Prostate gland (tissue), 2 donors: ENCODE data around the gene BAMBI. TPM values are rescaled to one million over a fixed set of nuclear protein-coding genes. Genes with fewer than 3 reads are reported as not detected.

ENCODE experiments used
- DNase-seq: peaks from one replicate; pipeline ENCODE4 v3.0.0-alpha.2; 2019; ENCODE audit warnings: low spot score
- H3K27ac ChIP-seq, 2 donors: fragments of 200-600 bp; sonication (generic); 2 replicates each; pipeline ENCODE4 v1.5.1; 2017 to 2019
- H3K27me3 ChIP-seq: fragments of 200-600 bp; sonication (generic); replicated peaks from 2 replicates; pipeline ENCODE4 v1.5.1; 2019; ENCODE audit not compliant: insufficient read depth
- H3K36me3 ChIP-seq, 2 donors: fragments of 200-600 bp; sonication (generic); 1 replicate in 1 of 2; 2 replicates in 1 of 2; pipeline versions ENCODE4 v1.5.1 to v1.8.1; 2017 to 2019
- H3K4me1 ChIP-seq: fragments of 200-600 bp; sonication (generic); replicated peaks from 2 replicates; pipeline ENCODE4 v1.5.1; 2019
- H3K4me3 ChIP-seq, 2 donors: fragments of 200-600 bp; sonication (generic); 2 replicates each; pipeline ENCODE4 v1.5.1; 2017 to 2019
- H3K9me3 ChIP-seq: fragments of 200-600 bp; sonication (generic); 2 replicates; pipeline ENCODE4 v1.5.1; 2017
- POLR2A ChIP-seq: fragments of 450-650 bp; IDR thresholded peaks from one replicate; pipeline ENCODE4 v1.6.1; 2016; ENCODE audit warnings: antibody characterized with exemption, mild to moderate bottlenecking
- POLR2AphosphoS5 ChIP-seq: sonication (generic); formaldehyde crosslinking; IDR thresholded peaks from one replicate; pipeline ENCODE4 v1.6.1; 2017; ENCODE audit warnings: antibody characterized with exemption
- WGBS: methylation state at CpG from one replicate; pipeline ENCODE4 v1.1.5; 2018; 5-methylcytosine and 5-hydroxymethylcytosine counted together
- intact Hi-C: fragments of 100-400 bp; cut with DNase I; formaldehyde crosslinking; loops from one replicate; pipeline ENCODE4 v1.14.2; 2022
- total RNA-seq, 2 donors: library from RNA; depleted of rRNA; stranded (reverse); fragments of >200 nt; gene quantifications; one replicate each; pipeline ENCODE4 v1.1.0, GENCODE V29; 2016
- TF ChIP-seq, protein P1 (sequence below), 4 experiments: fragments of 200-600 bp in 2 of 4; fragments of 450-650 bp in 2 of 4; sonication (generic) in 2 of 4; IDR thresholded peaks; 1 replicate in 3 of 4; 2 replicates in 1 of 4; pipeline ENCODE4 v1.5.1; 2016 to 2019; ENCODE audit warnings: antibody characterized with exemption in 4 of 4, mild to moderate bottlenecking in 2 of 4, moderate library complexity in 2 of 4

Gene BAMBI
- total RNA-seq, 2 donors from 2014 or later: 3.1 to 58.9 TPM

DNA sequence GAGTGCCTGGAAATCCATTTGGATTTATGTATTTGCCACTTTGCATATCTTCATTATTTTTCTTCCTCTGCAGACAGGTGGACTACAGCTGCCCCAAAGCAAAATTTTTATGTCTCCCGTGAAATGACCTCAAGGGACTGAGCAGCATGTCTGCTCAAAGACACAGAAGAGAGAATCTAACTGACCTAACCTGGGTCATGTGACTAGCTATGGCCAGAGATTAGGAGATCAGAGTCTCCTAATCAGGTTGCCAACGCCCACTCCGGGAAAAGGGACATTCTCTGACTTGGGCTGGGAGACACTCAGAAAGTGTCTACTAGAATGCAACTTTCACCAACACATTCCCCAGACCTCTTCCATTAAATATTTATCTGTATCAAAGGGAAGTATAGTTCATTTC is 2.5 kb upstream of the BAMBI start:
- intact Hi-C loops: loop anchor here (5.0 to 10.0 kb wide), 3 partner anchors 130 to 628 kb away; no protein-coding TSS in a partner anchor
- H3K27me3 ChIP-seq: peaks cover 7% of the 10 kb centered on the region
- no peaks in the 10 kb centered on the region for H3K36me3 ChIP-seq
- no peaks in the 10 kb centered on the region for H3K4me1 ChIP-seq
- no peak overlapping the region for H3K27ac ChIP-seq
- 91% methylated on average over 3 of the region's 3 CpGs for WGBS
- H3K9me3 ChIP-seq: no peaks in the 10 kb centered on the region
- TF ChIP-seq, protein P1, sequence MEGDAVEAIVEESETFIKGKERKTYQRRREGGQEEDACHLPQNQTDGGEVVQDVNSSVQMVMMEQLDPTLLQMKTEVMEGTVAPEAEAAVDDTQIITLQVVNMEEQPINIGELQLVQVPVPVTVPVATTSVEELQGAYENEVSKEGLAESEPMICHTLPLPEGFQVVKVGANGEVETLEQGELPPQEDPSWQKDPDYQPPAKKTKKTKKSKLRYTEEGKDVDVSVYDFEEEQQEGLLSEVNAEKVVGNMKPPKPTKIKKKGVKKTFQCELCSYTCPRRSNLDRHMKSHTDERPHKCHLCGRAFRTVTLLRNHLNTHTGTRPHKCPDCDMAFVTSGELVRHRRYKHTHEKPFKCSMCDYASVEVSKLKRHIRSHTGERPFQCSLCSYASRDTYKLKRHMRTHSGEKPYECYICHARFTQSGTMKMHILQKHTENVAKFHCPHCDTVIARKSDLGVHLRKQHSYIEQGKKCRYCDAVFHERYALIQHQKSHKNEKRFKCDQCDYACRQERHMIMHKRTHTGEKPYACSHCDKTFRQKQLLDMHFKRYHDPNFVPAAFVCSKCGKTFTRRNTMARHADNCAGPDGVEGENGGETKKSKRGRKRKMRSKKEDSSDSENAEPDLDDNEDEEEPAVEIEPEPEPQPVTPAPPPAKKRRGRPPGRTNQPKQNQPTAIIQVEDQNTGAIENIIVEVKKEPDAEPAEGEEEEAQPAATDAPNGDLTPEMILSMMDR (IDR thresholded peaks at IDR 0.05): no peak
- TF ChIP-seq POLR2A (no peak), POLR2AphosphoS5 (no peak)
- no peak for DNase-seq
- H3K4me3 ChIP-seq: no peak overlapping the region

DNA sequence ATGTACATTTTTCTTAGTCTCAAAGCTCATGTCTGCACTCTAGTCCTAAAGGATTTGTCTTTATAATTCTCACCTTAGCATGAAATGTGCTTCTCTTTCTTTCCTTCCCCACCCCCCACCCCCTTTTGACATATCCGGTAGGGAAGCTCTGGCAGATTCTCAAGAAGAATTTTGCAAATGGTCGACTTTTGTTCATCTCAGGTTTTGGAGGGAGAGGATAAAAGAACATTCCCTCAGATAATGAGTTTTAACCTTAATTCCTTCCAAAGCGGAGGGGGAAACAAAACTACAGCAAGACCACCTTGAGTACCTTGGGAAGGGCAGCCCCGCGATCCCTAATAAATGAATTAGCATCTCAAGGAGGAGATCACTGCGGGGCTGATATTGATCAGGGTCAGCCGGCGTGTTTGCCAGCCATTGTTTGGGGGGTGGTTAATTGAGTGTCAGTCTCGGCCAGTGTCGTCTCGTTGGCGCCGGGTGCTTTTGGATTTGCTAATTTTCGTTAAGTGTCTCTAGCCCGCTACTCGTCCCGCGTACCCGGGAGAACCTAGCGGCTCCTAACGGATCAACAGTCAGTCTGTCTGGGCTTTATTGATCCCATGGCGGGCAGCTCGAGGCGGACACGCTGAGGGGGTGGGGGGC is 874 bp upstream of the BAMBI start:
- Histone ChIP-seq H3K36me3 (no peaks in the 10 kb centered on the region), H3K9me3 (no peaks in the 10 kb centered on the region), H3K4me3 (peak overlapping the region; percentile 57 to 81), H3K27me3 (no peaks in the 10 kb centered on the region), H3K4me1 (no peaks in the 10 kb centered on the region), H3K27ac (no peak overlapping the region)
- intact Hi-C loops: loop anchor here (5.0 to 10.0 kb wide), 3 partner anchors 128 to 626 kb away; no protein-coding TSS in a partner anchor
- 11% methylated on average over 25 of the region's 25 CpGs for WGBS
- TF ChIP-seq, protein P1 (IDR thresholded peaks at IDR 0.05): no peak
- TF ChIP-seq POLR2A (no peak), POLR2AphosphoS5 (no peak)
- no peak for DNase-seq

DNA sequence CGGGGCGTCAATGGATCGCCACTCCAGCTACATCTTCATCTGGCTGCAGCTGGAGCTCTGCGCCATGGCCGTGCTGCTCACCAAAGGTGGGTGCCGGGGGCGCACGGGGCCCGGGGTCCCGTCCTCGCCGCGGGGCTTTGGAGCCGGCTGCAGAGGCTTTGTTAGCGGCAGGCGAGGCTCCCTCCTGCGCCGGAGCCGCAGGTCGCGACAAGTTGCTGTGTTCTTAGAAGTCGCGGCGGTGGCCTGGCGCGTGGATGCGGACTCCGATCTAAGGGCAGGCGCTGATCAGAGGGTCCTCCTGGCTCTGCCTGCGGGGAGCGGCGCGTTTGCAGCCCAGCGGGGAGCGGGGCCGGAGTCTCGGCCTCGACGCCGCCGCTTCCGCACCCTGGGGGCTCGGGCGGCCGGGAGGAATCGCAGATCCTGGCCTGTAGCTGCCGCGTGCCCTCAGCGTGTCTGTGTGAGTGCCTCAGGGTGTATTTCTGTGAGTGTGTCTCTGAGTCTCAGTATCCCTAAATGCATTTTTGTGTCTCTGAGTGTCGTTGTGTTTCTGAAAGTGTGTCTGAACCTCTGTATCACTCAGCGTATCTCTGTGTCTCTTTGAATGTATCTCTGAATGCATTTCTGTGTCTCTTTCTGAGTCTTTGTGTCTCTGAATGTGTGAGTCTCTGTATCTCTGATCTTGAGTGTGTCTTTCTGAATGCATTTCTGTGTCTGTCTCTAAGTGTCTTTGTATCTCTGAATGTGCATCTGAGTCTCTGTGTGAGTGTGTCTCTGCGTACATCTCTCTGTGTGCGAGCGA is 766 bp downstream of the BAMBI start:
- intact Hi-C loops: loop anchor here (5.0 to 10.0 kb wide), 3 partner anchors 127 to 624 kb away; no protein-coding TSS in a partner anchor
- DNase-seq: peak; percentile 16

DNA sequence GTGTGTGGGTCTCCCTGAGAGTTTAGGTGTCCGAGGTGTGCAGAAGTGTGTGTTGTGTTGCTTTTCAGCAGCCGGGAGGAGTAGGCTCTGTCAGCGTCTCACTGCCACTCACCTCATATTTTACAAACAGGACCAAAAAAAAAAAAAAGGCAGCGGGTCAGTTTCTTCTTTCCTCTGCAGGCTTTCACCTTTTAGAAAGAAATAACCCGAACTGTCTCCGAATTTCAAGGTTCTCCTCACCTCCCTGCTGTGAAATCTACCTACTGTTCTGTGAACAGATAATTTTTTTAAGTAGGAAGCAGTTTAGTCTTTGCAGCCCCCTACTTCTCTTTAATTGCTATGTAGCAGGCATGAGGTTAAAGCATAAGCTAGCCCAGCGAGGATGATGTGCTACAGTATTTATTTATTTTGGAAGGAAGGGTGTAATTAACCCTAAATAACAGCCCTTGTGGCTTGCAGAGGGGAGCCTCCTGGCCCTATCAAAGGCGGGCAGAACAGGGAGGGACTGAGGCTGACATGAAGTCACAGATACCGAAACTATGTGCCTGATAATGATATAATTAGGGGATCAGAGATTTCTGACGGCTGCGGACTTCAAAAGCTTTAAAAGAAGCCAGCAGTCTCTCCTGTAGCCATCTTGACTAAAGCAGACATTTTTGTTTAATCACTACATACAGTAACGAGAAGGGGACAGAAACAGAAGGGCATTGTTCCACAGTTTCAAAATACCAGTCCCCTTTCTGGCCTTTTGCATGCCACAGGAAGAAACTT is 1.6 kb downstream of the BAMBI start:
- TF ChIP-seq POLR2A (no peak), POLR2AphosphoS5 (no peak)
- TF ChIP-seq, protein P1 (IDR thresholded peaks at IDR 0.05): no peak
- WGBS: 12% methylated on average over 12 of the region's 12 CpGs
- Histone ChIP-seq H3K4me1 (no peaks in the 10 kb centered on the region), H3K4me3 (peak overlapping the region; percentile 57 to 81), H3K36me3 (no peaks in the 10 kb centered on the region), H3K27ac (no peak overlapping the region), H3K27me3 (no peaks in the 10 kb centered on the region), H3K9me3 (no peaks in the 10 kb centered on the region)
- intact Hi-C loops: loop anchor here (5.0 to 10.0 kb wide), 3 partner anchors 126 to 623 kb away; no protein-coding TSS in a partner anchor
- DNase-seq: no peak

More for the DNA sequence above, 766 bp downstream of the BAMBI start:
- WGBS: 4% methylated on average over 32 of the region's 54 CpGs
- Histone ChIP-seq H3K36me3 (no peaks in the 10 kb centered on the region), H3K27me3 (no peaks in the 10 kb centered on the region), H3K4me3 (peak overlapping the region; percentile 57 to 81), H3K4me1 (no peaks in the 10 kb centered on the region), H3K27ac (peak overlapping the region; percentile 33 to 50), H3K9me3 (no peaks in the 10 kb centered on the region)
- TF ChIP-seq, protein P1 (IDR thresholded peaks at IDR 0.05): no peak
- TF ChIP-seq POLR2AphosphoS5: no peak
- TF ChIP-seq POLR2A: no peak
